Heart right ventricle (tissue), 16 donors: ENCODE data around the gene CHAC1. TPM values are rescaled to one million over a fixed set of nuclear protein-coding genes. Genes with fewer than 3 reads are reported as not detected.

Experiments
- ATAC-seq, 8 donors: fragments of 200-7000 bp; cut with Tn5 transposase; one replicate each; pipeline ENCODE4 v1.9.1; 2020; ENCODE audit warnings: mild to moderate bottlenecking in 8 of 8, moderate library complexity in 8 of 8, moderate number of reproducible peaks in 1 of 8
- DNase-seq, 2 donors: peaks; one replicate each; pipeline ENCODE4 v3.0.0-alpha.2; 2020
- H3K27ac ChIP-seq, 10 donors: fragments of 200-600 bp; sonication (generic) in 2 of 10; one replicate each; pipeline versions ENCODE4 v1.5.0 to v1.8.0; 2020 to 2022; ENCODE audit warnings: mild to moderate bottlenecking in 3 of 10
- H3K27me3 ChIP-seq, 7 donors: fragments of 200-600 bp; one replicate each; pipeline ENCODE4 v1.8.0; 2021 to 2022; ENCODE audit warnings: mild to moderate bottlenecking in 2 of 7
- H3K36me3 ChIP-seq, 9 donors: fragments of 200-600 bp; sonication (generic) in 1 of 9; one replicate each; pipeline versions ENCODE4 v1.5.0 to v1.8.0; 2020 to 2022; ENCODE audit warnings: mild to moderate bottlenecking in 2 of 9
- H3K4me1 ChIP-seq, 9 donors: fragments of 200-600 bp; sonication (generic) in 1 of 9; one replicate each; pipeline versions ENCODE4 v1.5.0 to v1.8.0; 2020 to 2022; ENCODE audit warnings: mild to moderate bottlenecking in 4 of 9
- H3K4me3 ChIP-seq, 10 donors: fragments of 200-600 bp; sonication (generic) in 2 of 10; one replicate each; pipeline versions ENCODE4 v1.5.0 to v1.8.0; 2020 to 2022; ENCODE audit warnings: mild to moderate bottlenecking in 7 of 10, moderate library complexity in 2 of 10
- H3K9me3 ChIP-seq, 11 donors: fragments of 200-600 bp in 10 of 11; sonication (generic) in 2 of 11; one replicate each; pipeline versions ENCODE4 v1.5.0 to v1.8.0; 2013 to 2022; ENCODE audit warnings: mild to moderate bottlenecking in 2 of 11, control low read depth in 1 of 11, moderate library complexity in 1 of 11
- WGBS, 2 donors: extraction: QIAGEN DNeasy Blood & Tissue Kit; methylation state at CpG; one replicate each; pipeline ENCODE4 v1.1.7; 2013; ENCODE audit warnings: inconsistent platforms in 1 of 2; 5-methylcytosine and 5-hydroxymethylcytosine counted together
- intact Hi-C, 10 donors: fragments of 100-400 bp; cut with DNase I; formaldehyde crosslinking; loops; one replicate each; pipeline versions ENCODE4 v1.11.1 to v1.14.2; 2022
- polyA plus RNA-seq, 2 donors: library from polyadenylated mRNA; stranded (reverse); fragments of 200-250 nt; gene quantifications; one replicate each; pipeline ENCODE4 v1.2.3, GENCODE V29; 2013
- total RNA-seq, 10 donors: library from RNA; stranded (reverse); fragmentation: NEBNext Ultra II Directional in 3 of 10; extraction: Animal tissue kit (Norgen Biotek cat#: 25700) in 3 of 10; gene quantifications; one replicate each; pipeline versions ENCODE4 v1.2.1 to v1.2.4, GENCODE V29; 2021 to 2023
- TF ChIP-seq, protein P1 (sequence below), 9 donors: fragments of 200-600 bp; sonication (generic) in 2 of 9; IDR thresholded peaks; one replicate each; pipeline versions ENCODE4 v1.5.0 to v1.8.0; 2021 to 2022; ENCODE audit warnings: antibody characterized with exemption in 9 of 9, mild to moderate bottlenecking in 5 of 9, moderate library complexity in 1 of 9
- donor health status: Arrhythmogenic right ventricular cardiomyopathy.
- donor health status: ischemic (EF 13 %, LVEDD 7.1; RV severe dilation, severe dysfunction).
- donor health status: healthy with polysubstance abuse.
- donor health status: DM: no; HTN: yes; CAD: no.
- donor health status: DM: no; HTN: no; CAD: no.
- donor health status: ischemic (EF 25% LVEDD 6.9; RV normal size, moderate dysfunction).
- donor health status: ischemic (EF 25% LVEDD 5.7; RV mildly dilated, moderate dysfunction).
- donor health status: healthy.
- donor health status: DM: yes; HTN: yes; CAD: no.
- donor health status: Ischemic cardiomyopathy.
- donor health status: ischemic (EF 35%, LVEDD 5.7; RV mildly dilated, moderate dysfunction).
- donor health status: nonischemic (EF 11% LVEDD 7.7; RV severe dilation, severe dysfunction).
- donor health status: DM: yes; HTN: yes; CAD: no.
- donor health status: PGD.
- donor health status: ischemic (EF 29% LVEDD 5.4; RV normal size, mild dysfunction).
- donor health status: nonischemic (EF 23%, LVEDD 6.1; RV moderate dilation, normal function).

CHAC1 gene
- total and polyA plus RNA-seq, 12 donors = 0.31 to 7.6 (median 1.7) TPM

GRCh38 chr15:40925495-40925862 lies 27.8 kb upstream of the CHAC1 start:
- Histone ChIP-seq H3K36me3 (no peaks in the 10 kb centered on the region), H3K27ac (no peak overlapping the region), H3K4me1 (peaks cover 15 to 57% (median 48%) of the 10 kb centered on the region in 9 donors), H3K9me3 (no peaks in the 10 kb centered on the region), H3K27me3 (peaks cover 5 to 65% (median 33%) of the 10 kb centered on the region in 7 donors), H3K4me3 (no peak overlapping the region)
- WGBS, 2 donors = 49 to 54% methylated on average over 30 of the region's 30 CpGs
- DNase-seq = no peak
- TF ChIP-seq, protein P1, sequence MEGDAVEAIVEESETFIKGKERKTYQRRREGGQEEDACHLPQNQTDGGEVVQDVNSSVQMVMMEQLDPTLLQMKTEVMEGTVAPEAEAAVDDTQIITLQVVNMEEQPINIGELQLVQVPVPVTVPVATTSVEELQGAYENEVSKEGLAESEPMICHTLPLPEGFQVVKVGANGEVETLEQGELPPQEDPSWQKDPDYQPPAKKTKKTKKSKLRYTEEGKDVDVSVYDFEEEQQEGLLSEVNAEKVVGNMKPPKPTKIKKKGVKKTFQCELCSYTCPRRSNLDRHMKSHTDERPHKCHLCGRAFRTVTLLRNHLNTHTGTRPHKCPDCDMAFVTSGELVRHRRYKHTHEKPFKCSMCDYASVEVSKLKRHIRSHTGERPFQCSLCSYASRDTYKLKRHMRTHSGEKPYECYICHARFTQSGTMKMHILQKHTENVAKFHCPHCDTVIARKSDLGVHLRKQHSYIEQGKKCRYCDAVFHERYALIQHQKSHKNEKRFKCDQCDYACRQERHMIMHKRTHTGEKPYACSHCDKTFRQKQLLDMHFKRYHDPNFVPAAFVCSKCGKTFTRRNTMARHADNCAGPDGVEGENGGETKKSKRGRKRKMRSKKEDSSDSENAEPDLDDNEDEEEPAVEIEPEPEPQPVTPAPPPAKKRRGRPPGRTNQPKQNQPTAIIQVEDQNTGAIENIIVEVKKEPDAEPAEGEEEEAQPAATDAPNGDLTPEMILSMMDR (IDR thresholded peaks at IDR 0.05) = no peak
- intact Hi-C loops = no loop called here
- ATAC-seq = no peak

DNA sequence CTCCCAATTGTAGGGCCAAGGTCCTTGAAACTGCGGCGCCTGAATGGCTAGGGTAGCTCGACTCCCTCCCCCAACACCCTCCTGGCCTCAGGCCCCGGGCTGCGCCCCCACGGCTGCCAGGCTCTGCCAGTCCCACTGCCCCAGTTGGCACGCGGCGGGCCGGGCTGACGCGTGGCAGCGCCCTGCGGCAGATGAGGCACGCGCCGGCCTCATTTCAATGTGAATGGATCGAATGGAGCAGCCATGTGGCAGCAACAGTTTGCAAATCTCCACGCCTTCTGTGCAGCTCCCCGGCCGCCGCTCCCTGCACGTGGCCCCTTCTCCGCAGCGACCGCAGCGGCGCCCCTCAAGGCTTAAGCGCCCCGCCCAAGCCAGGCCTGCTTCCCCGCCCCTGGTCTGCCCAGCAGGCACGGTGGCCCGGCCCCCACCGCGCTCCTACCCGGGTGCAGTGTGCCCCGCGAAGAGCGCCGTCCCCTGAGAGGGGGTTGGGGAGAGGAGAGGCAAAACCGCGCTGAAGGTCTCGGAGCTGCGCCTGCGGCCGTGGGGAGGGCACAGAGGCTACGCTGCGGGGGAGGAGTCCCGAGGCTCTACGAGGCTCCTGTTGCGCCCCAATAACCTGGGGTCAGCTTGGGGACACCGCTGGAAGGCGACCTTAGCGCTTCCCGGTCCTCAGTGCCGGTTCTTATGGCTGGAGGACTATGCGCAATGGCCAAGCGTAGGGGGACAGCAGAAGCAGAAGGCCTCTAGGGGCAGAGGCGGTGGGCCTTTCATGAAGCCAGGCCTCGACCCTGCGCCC lies 27.2 kb upstream of the CHAC1 start:
- peaks cover 5 to 71% (median 33%) of the 10 kb centered on the region in 7 donors for H3K27me3 ChIP-seq
- 21 to 24% methylated on average over 61 of the region's 61 CpGs for WGBS, 2 donors

GRCh38 chr15:40926659-40927494 lies 26.4 kb upstream of the CHAC1 start:
- H3K27ac ChIP-seq = peak overlapping the region in 3 of 10 donors; percentile 39 to 88 (median 80)
- no peaks in the 10 kb centered on the region for H3K9me3 ChIP-seq
- intact Hi-C loops = no loop called here
- peaks cover 5 to 79% (median 33%) of the 10 kb centered on the region in 7 donors for H3K27me3 ChIP-seq
- ATAC-seq (no peak), DNase-seq (no peak)
- peaks cover 0 to 11% (median 0%) of the 10 kb centered on the region in 9 donors for H3K36me3 ChIP-seq
- WGBS, 2 donors = 36 to 48% methylated on average over 33 of the region's 33 CpGs
- TF ChIP-seq, protein P1 (IDR thresholded peaks at IDR 0.05) = no peak
- peaks cover 15 to 69% (median 57%) of the 10 kb centered on the region in 9 donors for H3K4me1 ChIP-seq
- H3K4me3 ChIP-seq = peak overlapping the region in 7 of 10 donors; percentile 27 to 96 (median 77)

More for the DNA sequence above, 27.2 kb upstream of the CHAC1 start:
- peak overlapping the region in 6 of 10 donors; percentile 14 to 96 (median 27) for H3K4me3 ChIP-seq
- intact Hi-C loops = no loop called here
- ATAC-seq (no peak), DNase-seq (no peak)
- H3K9me3 ChIP-seq = no peaks in the 10 kb centered on the region
- peaks cover 15 to 63% (median 54%) of the 10 kb centered on the region in 9 donors for H3K4me1 ChIP-seq
- TF ChIP-seq, protein P1 (IDR thresholded peaks at IDR 0.05) = no peak
- H3K27ac ChIP-seq = no peak overlapping the region
- H3K36me3 ChIP-seq = peaks cover 0 to 3% (median 0%) of the 10 kb centered on the region in 9 donors

DNA sequence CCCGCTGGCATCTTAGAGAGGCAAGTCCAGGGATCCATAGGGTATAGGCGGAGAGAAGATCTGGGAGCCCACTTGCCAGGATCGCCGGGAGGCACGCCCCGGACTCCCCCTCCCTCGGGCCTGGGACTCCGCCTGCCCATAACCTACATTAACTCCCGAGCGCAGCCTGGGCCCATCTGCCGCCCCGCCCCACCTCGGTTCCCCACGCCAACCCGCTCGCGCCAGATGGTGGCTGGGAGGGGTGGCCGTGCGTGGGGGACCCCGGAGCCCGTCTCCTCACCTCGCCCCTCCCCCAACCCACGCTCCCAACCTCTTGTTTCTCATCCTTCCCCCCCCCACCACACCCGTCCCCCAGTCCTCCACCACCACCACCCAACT lies 25.8 kb upstream of the CHAC1 start:
- Histone ChIP-seq H3K36me3 (peaks cover 0 to 17% (median 0%) of the 10 kb centered on the region in 9 donors), H3K27me3 (peaks cover 5 to 85% (median 33%) of the 10 kb centered on the region in 7 donors), H3K4me3 (peak overlapping the region; percentile 55 to 96 (median 74)), H3K27ac (peak overlapping the region in 3 of 10 donors; percentile 39 to 88 (median 80)), H3K9me3 (no peaks in the 10 kb centered on the region), H3K4me1 (peaks cover 15 to 66% (median 57%) of the 10 kb centered on the region in 9 donors)
- no peak for ATAC-seq
- DNase-seq = no peak
- 10 to 17% methylated on average over 23 to 24 of the region's 24 CpGs for WGBS, 2 donors
- TF ChIP-seq, protein P1 (IDR thresholded peaks at IDR 0.05) = no peak
- intact Hi-C loops = no loop called here
